Measurements from ENCODE around the gene ZFYVE27.

ZFYVE27 gene

DNA sequence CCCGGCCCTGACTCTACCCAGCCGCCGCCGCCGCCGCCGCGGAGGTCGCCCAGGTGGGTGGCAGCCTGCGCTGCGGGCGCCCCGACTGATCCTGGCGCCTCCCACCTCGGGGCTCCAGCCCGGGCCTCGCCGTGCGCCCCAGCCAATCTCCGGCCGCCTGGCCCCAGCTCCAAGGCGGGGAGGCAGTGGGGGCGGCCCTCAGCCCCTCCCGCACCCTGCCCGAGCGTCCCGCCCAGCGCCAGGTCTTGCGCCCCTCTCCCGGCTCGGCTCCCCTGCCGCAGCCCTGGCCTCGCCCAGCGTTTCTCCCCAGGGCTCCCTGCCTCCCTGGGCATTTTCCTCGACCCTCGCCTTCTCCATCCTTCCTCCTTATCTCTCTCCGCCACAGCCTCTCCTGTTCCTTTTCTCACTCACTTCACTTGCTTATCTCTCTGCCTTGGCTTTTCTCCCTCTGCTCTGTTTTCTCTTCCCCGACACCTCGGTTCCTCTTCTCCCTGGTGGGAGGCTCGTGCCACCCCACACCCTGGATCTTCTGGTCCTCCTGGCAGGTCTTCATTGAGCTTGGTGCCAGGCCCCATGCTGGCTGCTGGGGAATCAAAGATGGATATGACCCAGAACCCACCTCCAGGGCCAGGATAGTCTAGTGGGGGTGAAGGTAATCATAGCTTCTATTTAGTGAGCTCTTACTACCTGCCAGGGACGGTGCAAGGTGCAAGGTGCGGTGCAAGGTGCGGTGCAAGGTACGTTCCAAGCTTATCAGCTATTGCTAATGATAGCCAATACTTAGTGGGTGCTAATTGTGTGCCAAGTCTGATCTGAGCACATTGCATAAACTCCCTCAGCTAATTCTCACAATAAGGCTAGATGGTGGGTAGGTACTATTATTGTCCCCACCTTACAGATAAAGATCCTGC is 35.2 kb downstream of the ZFYVE27 start, which contains the start of gene SFRP5:
TSS of gene SFRP5 (minus strand) at position 87 of the 911 bp plus-strand sequence. CDS start 166 bp downstream, outside the sequence.
- no peak for DNase-seq

- DNase-seq: no peak
Observed at GRCh38 chr10:97773096-97773495, 36.2 kb downstream of the ZFYVE27 start.

DNA sequence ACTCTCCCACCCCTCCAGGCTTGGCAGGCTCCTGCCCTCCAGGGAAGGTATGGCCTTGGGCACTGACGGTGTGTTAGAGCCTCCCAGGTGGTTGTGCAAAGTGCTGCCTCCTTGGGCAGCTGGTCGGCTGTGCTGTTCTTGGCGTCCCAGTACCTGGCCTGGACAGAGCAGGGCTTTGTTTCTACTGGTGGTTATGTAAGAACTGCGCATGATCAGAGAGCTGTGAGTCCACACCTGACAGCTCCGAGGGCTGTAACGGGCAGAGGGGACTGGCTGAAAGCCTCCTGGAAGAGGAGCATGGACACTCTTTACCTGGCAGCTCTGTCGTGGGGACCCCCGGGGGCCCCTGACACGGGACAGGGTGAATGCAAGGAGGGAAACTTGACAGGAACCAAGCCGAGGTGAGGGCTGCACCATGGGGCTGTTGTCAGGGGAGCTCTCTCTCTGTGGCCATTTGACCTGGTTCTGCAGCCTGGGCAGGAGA is 37.9 kb downstream of the ZFYVE27 start:
- DNase-seq: no peak

- no peak for DNase-seq
Observed at GRCh38 chr10:97777143-97777542, 40.2 kb downstream of the ZFYVE27 start.

DNA sequence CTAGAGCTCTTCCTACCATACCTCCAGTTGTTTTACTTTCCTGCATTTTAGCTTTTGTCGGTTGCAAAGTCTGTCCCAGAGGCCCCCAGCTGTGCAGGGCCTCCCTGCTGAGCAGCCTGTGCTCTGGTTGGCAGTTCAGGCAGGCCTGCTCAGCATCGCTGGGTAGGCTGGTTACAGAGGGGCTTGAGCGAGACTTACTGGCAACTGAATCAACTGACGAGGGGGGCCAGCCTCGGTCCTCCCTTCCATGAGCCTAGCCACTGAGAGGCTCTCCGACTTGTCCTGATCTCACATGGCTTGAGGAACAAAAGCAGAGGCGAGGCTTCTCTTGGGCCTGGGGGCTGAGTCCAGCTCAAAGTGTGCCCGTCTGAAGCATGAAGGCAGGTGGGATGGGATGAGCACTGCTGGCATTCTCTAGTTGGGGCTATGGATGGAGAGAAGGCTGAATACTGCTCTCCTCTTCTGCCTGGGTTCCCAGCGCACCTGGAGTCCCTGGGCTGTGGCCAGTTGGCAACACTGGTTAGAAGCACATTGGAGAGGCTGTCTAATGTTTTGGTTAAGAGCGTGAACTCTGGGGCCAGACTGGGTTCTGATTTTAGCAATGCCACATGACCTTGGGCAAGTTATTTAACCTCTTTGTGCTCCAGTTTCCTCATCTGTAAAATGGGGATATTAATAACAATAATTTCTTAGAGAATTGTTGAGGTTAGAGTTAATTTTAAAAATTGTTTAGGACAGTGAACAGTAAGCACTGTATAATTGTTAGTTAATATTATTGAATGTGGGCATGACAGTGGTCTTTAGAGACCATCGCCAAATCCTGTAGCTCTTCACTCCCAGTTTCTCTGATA is 41.7 kb downstream of the ZFYVE27 start:
- DNase-seq: no peak

DNA sequence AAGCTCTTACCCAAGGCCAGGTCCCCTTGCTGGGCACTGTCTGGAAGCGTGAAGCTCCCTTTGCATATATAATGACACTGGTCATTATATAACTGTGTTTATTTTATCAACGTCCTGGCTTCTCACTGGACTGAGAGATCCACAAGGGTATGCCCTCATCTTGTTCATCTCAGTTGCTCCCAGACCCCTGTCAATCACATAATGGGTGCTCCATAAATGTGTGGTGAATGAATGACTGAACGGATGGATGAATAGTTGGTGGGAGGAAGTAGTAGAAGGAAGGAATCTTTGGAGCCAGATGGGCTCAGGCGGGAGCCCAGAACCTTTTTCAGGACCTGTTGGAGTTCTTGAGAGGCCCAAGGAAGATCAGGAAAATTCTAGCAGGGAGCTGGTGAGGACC is 42.6 kb downstream of the ZFYVE27 start:
- no peak for DNase-seq

- no peak for DNase-seq
Observed at GRCh38 chr10:97779975-97780374, 43.0 kb downstream of the ZFYVE27 start.

DNA sequence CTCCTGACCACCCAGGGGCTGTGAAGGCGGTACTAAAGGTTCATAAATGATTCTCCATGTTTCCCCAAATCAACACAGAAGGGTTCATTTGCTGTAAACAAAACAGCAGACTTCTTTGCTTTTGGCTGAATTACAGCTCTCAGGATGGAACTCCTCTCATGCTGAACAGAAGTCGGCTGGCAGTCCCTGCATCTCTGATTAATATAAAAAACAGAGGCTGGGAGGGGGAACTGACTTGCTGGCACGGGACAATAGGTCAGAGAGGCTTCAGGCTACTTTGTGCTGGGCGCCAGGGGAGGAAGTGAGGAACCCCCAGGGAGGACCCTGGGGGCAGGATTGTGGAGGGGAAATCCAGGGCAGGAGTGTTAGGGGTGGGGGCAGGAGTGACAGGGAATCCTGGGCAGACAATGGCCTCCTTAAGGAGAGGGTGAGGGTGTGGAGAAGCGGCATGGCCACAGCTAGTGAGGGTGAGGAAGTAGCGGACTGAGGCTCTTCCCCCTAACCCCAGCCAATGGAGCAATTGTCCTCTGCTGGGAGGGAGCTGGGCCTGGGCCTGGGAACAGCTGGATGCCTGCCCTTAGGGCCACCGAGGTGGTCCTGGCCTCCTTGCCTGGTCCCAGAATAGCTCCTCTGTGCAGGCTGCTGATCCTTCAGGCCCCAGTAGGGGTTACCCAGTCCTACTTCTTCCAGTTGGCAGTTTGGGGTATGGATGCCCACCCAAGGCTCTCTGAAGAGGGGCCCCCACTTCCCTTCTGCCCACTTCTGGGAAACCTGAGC is 44.1 kb downstream of the ZFYVE27 start:
- DNase-seq: peak; percentile 28

GRCh38 chr10:97781618-97782331 is 44.8 kb downstream of the ZFYVE27 start:
- no peak for DNase-seq

DNA sequence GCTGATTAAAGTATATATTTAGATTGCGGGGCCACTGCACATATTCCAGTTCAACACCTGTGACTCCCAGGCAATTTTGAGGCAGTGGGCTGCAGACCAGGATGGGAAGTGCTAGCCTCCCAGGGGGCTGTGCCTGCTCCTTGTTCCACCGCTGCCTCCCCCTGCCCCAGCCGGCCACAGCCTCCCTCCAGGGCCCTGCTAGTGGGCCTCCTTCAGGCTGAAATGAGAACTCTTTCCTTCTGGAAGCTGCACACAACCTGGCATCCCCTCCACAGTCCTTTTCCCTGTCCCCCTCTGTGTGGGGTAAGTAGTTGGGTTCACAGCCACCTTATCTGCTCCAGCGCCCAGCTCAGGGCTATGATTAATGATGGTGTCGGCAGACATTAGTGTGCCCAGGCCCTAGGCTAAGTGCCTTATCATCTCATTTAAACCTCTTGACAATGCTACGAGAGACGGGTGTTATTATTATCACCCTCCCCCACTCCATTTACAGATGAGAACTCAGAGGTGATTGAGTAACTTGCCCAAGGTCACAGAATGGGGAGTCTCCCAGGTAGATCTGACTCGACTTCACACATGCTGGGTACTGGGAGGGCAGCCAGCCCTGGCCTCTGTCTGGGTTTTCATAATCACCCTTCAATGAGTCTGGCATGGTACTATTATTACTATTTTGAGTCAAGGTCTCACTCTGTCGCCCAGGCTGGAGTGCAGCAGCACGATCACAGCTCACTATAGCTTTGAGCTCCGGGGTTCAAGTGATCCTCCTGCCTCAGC is 45.7 kb downstream of the ZFYVE27 start:
- DNase-seq: no peak

GRCh38 chr10:97784200-97784810 is 47.4 kb downstream of the ZFYVE27 start:
- DNase-seq: no peak

GRCh38 chr10:97785231-97785630 is 48.3 kb downstream of the ZFYVE27 start:
- no peak for DNase-seq

DNA sequence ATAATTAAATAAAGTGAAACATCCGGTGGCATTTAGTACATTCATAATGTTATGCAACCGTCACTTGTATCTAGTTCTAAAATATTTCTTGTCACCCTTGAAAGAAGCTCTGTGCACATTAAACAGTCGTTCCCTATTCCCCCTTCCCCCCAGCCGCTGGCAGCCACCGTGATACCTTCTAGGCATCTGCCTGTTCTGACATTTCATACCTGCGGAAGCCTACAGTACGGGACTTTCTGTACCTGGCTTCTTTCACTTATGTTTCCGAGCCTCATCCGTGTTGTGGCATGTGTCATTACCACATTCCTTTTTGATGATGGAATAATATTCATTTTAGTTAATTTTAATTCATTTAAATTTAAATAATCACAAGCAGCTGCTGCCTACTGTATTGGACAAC is 48.8 kb downstream of the ZFYVE27 start:
- no peak for DNase-seq

GRCh38 chr10:97788552-97789442 is 51.9 kb downstream of the ZFYVE27 start:
- DNase-seq: no peak

GRCh38 chr10:97789770-97790397 is 53.0 kb downstream of the ZFYVE27 start:
- DNase-seq: no peak

DNA sequence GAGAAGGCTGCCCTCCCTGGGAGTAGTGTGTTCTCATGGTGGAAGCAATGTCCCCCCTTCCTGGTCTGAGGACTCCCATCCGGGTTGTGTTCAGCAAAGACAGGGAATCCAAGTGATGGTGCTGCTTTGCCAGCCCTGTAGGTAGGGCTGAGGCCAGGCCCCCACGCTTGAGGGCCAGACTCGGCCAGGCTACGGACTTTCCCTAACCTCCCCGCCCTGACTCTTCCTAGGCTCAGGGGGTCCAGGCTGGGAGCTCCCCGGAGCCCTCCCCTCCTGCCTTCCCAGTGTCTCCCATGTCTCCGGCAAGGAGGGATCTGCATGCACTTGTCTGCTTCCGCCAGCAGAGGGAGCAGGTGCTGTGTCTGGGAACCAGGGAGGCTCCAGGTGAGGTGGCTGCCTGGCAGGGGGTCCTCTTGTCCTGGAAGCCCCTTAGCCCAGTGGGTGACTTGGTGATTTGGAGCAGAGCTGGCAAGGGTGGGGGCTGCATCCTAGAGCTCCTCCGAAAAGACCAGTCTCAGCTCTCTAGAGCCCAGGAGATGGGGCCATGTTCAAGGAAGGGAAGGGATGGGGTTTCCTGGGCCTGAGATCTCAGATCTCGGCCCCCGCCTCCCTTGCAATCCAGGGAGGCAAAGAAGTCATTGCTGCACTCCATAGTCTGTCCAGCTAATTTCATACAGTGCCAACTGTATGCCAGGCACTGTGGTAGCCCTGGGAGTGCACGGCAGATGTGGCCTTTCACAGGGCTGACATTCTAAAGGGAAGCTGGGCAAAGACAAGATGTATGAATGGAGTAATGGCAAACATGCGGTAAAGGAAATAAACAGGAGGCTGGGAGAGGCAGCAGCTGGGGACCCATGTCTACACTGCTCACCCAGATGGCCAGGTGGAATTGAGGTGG is 55.1 kb downstream of the ZFYVE27 start:
- DNase-seq: peak; percentile 51

- no peak for DNase-seq
Observed at GRCh38 chr10:97795886-97796285, 59.0 kb downstream of the ZFYVE27 start.

GRCh38 chr10:97796651-97797050 is 59.7 kb downstream of the ZFYVE27 start:
- no peak for DNase-seq

All from NCI-H1694 treated with DMSO at 0.1 percent for 48 hours (cell line).